Pancreas (tissue), 10 donors: ENCODE measurements around the gene KIF4A. TPM values are rescaled to one million over a fixed set of nuclear protein-coding genes. Genes with fewer than 3 reads are reported as not detected.
"Not testable (repeated sequence)": the region's sequence is repeated elsewhere in the genome, so short reads cannot be mapped to it uniquely, and the experiment has no call there.

Experiments
- ATAC-seq, 4 donors: fragments of 200-7000 bp; cut with Tn5 transposase; one replicate each; pipeline versions ENCODE4 v1.8.0 to v1.9.1; 2020; ENCODE audit warnings: mild to moderate bottlenecking in 4 of 4, moderate library complexity in 4 of 4
- DNase-seq, 6 donors: peaks; one replicate each; pipeline ENCODE4 v3.0.0-alpha.2; 2020
- FAIRE-seq: peaks from 2 replicates; lab custom pipeline; 2012; peaks lifted over from hg19 to GRCh38; lab: Jason Lieb, UNC
- H3K27ac ChIP-seq, 4 donors: fragments of 200-600 bp; sonication (generic); 1 replicate in 3 of 4; 2 replicates in 1 of 4; pipeline versions ENCODE4 v1.5.0 to v1.8.0; 2020
- H3K27me3 ChIP-seq, 4 donors: fragments of 200-600 bp; one replicate each; pipeline ENCODE4 v1.8.0; 2021
- H3K36me3 ChIP-seq, 3 donors: fragments of 200-600 bp; sonication (generic) in 1 of 3; one replicate each; pipeline versions ENCODE4 v1.5.0 to v1.8.0; 2020 to 2021
- H3K4me1 ChIP-seq, 3 donors: fragments of 200-600 bp; one replicate each; pipeline ENCODE4 v1.8.0; 2021
- H3K4me3 ChIP-seq, 4 donors: fragments of 200-600 bp; sonication (generic) in 2 of 4; one replicate each; pipeline versions ENCODE4 v1.5.0 to v1.8.0; 2020 to 2021
- H3K9me3 ChIP-seq, 4 donors: fragments of 200-600 bp; one replicate each; pipeline ENCODE4 v1.8.0; 2021
- CTCF ChIP-seq, 4 donors: fragments of 200-600 bp; sonication (generic) in 3 of 4; IDR thresholded peaks; one replicate each; pipeline versions ENCODE4 v1.5.0 to v1.8.0; 2021; ENCODE audit warnings: antibody characterized with exemption in 4 of 4
- WGBS, 2 donors: extraction: QIAGEN DNeasy Blood & Tissue Kit; methylation state at CpG; one replicate each; pipeline ENCODE4 v1.1.7; 2013; 5-methylcytosine and 5-hydroxymethylcytosine counted together
- intact Hi-C, 3 donors: fragments of 100-400 bp; cut with DNase I; formaldehyde crosslinking; loops; one replicate each; pipeline versions ENCODE4 v1.11.1 to v1.14.2; 2022
- polyA plus RNA-seq, 2 donors: library from polyadenylated mRNA; stranded (reverse); fragments of 200-250 nt; gene quantifications; one replicate each; pipeline ENCODE4 v1.2.3, GENCODE V29; 2013
- total RNA-seq, 6 donors: library from RNA; stranded (reverse); fragmentation: NEBNext Ultra II Directional in 4 of 6; extraction: Animal tissue kit (Norgen Biotek cat#: 25700) in 4 of 6; gene quantifications; one replicate each; pipeline versions ENCODE4 v1.2.1 to v1.2.4, GENCODE V29; 2021 to 2023
- donor health status: healthy with polysubstance abuse.
- donor health status: DM: no; HTN: no; CAD: no; lungs with moderate emphysema.
- donor health status: DM: no; HTN: no; CAD: no.
- donor health status: control.
- donor health status: control.
- donor health status: Bipolar disorder and iron deficiency.
- donor health status: DM: yes; HTN: yes; CAD: no.
- donor health status: DM: no; HTN: no; CAD: no.
- donor health status: DM: no; HTN: no; CAD: no.
- donor health status: DM: yes; HTN: yes; CAD: no.

Gene KIF4A
- total and polyA plus RNA-seq, 8 donors: 0.04 to 0.72 (median 0.12) TPM; not detected in 1

DNA sequence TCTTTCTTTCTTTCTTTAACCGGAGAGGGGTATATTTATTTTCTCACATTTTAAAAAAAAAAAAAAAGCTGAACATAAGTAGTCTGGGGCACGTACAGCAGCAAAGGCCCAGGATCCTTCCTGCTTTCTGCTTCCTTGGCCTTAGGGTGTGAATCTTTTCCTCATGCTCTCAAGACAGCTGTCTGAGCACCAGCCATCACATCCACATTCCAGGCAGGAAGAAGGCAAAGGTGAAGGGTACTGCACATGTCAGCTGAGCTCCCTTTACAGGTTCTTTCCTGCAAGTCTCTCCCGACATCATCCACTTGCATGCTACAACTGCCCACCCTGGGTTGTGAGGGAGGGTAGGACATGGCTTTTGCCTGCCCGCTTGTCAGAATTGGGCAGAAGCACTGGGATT, 69.6 kb downstream of the KIF4A start:
- no peaks in the 10 kb centered on the region for H3K9me3 ChIP-seq
- TF ChIP-seq CTCF (IDR thresholded peaks at IDR 0.05): no peak
- H3K36me3 ChIP-seq: no peaks in the 10 kb centered on the region
- 90 to 100% methylated on average over 4 of the region's 4 CpGs for WGBS, 2 donors
- no peak overlapping the region for H3K4me3 ChIP-seq
- ATAC-seq (no peak), DNase-seq (no peak), FAIRE-seq (no peak)
- H3K27me3 ChIP-seq: peaks cover 0 to 7% (median 0%) of the 10 kb centered on the region in 4 donors
- H3K4me1 ChIP-seq: no peaks in the 10 kb centered on the region
- no peak overlapping the region for H3K27ac ChIP-seq
- intact Hi-C loops: no loop called here

GRCh38 chrX:70360366-70360765, 70.5 kb downstream of the KIF4A start:
- FAIRE-seq: no peak
- DNase-seq: no peak
- ATAC-seq: no peak
- TF ChIP-seq CTCF (IDR thresholded peaks at IDR 0.05): no peak
- no peaks in the 10 kb centered on the region for H3K4me1 ChIP-seq
- intact Hi-C loops: no loop called here
- 78 to 93% methylated on average over 10 of the region's 10 CpGs for WGBS, 2 donors
- no peak overlapping the region for H3K4me3 ChIP-seq
- H3K27ac ChIP-seq: no peak overlapping the region
- peaks cover 0 to 7% (median 0%) of the 10 kb centered on the region in 4 donors for H3K27me3 ChIP-seq
- H3K9me3 ChIP-seq: no peaks in the 10 kb centered on the region
- H3K36me3 ChIP-seq: no peaks in the 10 kb centered on the region

DNA sequence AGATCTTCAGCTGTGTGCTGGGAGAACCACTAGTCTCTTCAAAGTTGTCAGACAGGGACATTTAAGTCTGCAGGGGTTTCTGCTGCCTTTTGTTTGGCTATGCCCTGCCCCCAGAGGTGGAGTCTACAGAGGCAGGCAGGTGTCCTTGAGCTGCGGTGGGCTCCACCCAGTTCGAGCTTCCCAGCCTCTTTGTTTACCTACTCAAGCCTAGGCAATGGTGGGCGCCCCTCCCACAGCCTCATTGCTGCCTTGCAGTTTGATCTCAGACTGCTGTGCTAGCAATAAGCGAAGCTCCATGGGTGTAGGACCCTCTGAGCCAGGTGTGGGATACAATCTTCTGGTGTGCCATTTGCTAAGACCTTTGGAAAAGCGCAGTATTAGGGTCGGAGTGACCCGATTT, 78.8 kb downstream of the KIF4A start:
- H3K27ac ChIP-seq, FAIRE-seq, H3K4me1 ChIP-seq, H3K27me3 ChIP-seq, DNase-seq, intact Hi-C loops, H3K4me3 ChIP-seq, ATAC-seq, H3K36me3 ChIP-seq, H3K9me3 ChIP-seq: not testable (repeated sequence)
- WGBS, 2 donors: 71 to 72% methylated on average over 7 of the region's 7 CpGs

GRCh38 chrX:70386235-70386634, 96.3 kb downstream of the KIF4A start:
- Histone ChIP-seq H3K4me1 (no peaks in the 10 kb centered on the region), H3K27ac (no peak overlapping the region), H3K9me3 (no peaks in the 10 kb centered on the region), H3K4me3 (no peak overlapping the region), H3K36me3 (no peaks in the 10 kb centered on the region), H3K27me3 (no peaks in the 10 kb centered on the region)
- TF ChIP-seq CTCF (IDR thresholded peaks at IDR 0.05): no peak
- FAIRE-seq: no peak
- WGBS, 2 donors: 68 to 97% methylated on average over 2 of the region's 2 CpGs
- DNase-seq: no peak
- intact Hi-C loops: no loop called here
- ATAC-seq: no peak

- Histone ChIP-seq H3K27me3 (peaks cover 0 to 5% (median 0%) of the 10 kb centered on the region in 4 donors), H3K27ac (no peak overlapping the region), H3K36me3 (no peaks in the 10 kb centered on the region), H3K9me3 (no peaks in the 10 kb centered on the region), H3K4me3 (no peak overlapping the region), H3K4me1 (no peaks in the 10 kb centered on the region)
- 82 to 86% methylated on average over 4 of the region's 4 CpGs for WGBS, 2 donors
- intact Hi-C loops: no loop called here
- no peak for DNase-seq
- FAIRE-seq: no peak
- ATAC-seq: no peak
- TF ChIP-seq CTCF (IDR thresholded peaks at IDR 0.05): no peak
These were observed 109.0 kb downstream of the KIF4A start for GRCh38 chrX:70398899-70399298.

GRCh38 chrX:70400181-70400580, 110.3 kb downstream of the KIF4A start:
- intact Hi-C loops, DNase-seq, FAIRE-seq, H3K9me3 ChIP-seq, H3K36me3 ChIP-seq, H3K4me3 ChIP-seq, ATAC-seq, H3K27me3 ChIP-seq, H3K27ac ChIP-seq, H3K4me1 ChIP-seq: not testable (repeated sequence)
- 91 to 95% methylated on average over 1 of the region's 3 CpGs for WGBS, 2 donors
